RWPE1 (cell line): ENCODE measurements around the gene XRCC6.
A peak's percentile ranks its signal among the peaks of the same experiment; 100 is the strongest.
"Not testable (repeated sequence)": the region's sequence is repeated elsewhere in the genome, so short reads cannot be mapped to it uniquely, and the experiment has no call there.

Experiments
- CTCF ChIA-PET: fragments of 350-600 bp; sonication (Branson Sonifier 250); formaldehyde crosslinking; extraction: SDS; loops from one replicate; lab custom pipeline; 2021; lab: Yijun Ruan, JAX
- POLR2A ChIA-PET: fragments of 400-600 bp; formaldehyde crosslinking; extraction: SDS; loops from one replicate; lab custom pipeline; 2020; ENCODE audit warnings: antibody characterized with exemption; ENCODE audit not compliant: low non-redundant PET; lab: Yijun Ruan, JAX
- DNase-seq: peaks from one replicate; pipeline ENCODE4 v3.0.0; 2012; ENCODE audit warnings: low spot score
- H3K27ac ChIP-seq: fragments of 450-650 bp; 2 replicates; pipeline ENCODE4 v1.5.1; 2017
- CTCF ChIP-seq: fragments of 450-650 bp; conservative IDR thresholded peaks from 2 replicates; pipeline ENCODE4 v1.5.1; 2017; ENCODE audit warnings: low read depth, mild to moderate bottlenecking

Gene XRCC6

GRCh38 chr22:41612603-41613306 is 8.3 kb upstream of the XRCC6 start:
- ChIA-PET CTCF (interaction anchor here (0.5 kb wide), 1 partner anchor 161 kb away, joined by 3 read pairs; no protein-coding TSS in a partner anchor), POLR2A (no interaction called here)
- H3K27ac ChIP-seq = peak overlapping the region; percentile 44
- no peak for TF ChIP-seq CTCF
- no peak for DNase-seq

GRCh38 chr22:41613456-41613855 is 7.6 kb upstream of the XRCC6 start:
- ChIA-PET POLR2A (interaction anchor here (0.6 kb wide), 1 partner anchor 1206 kb away, joined by 7 read pairs; no protein-coding TSS in a partner anchor), CTCF (no interaction called here)
- H3K27ac ChIP-seq = no peak overlapping the region
- TF ChIP-seq CTCF = no peak
- no peak for DNase-seq

- no peak for DNase-seq
- POLR2A ChIA-PET = interaction anchor here (0.6 kb wide), 1 partner anchor 428 kb away, joined by 3 read pairs; no protein-coding TSS in a partner anchor
- TF ChIP-seq CTCF = no peak
- CTCF ChIA-PET = interaction anchor here (0.6 to 0.7 kb wide), 2 partner anchors 71 to 1181 kb away, joined by 3 read pairs; no protein-coding TSS in a partner anchor
- H3K27ac ChIP-seq = peak overlapping the region; percentile 90
Observed at GRCh38 chr22:41619979-41620588, 1.0 kb upstream of the XRCC6 start.

GRCh38 chr22:41620589-41621098 is 451 bp upstream of the XRCC6 start, which contains the start of gene DESI1:
TSS of gene DESI1 (minus strand) at chr22:41621043. CDS start at chr22:41620839, 204 bp downstream.
- no peak for TF ChIP-seq CTCF
- ChIA-PET CTCF (interaction anchor here (1.2 kb wide), 1 partner anchor 22 kb away, joined by 3 read pairs; no protein-coding TSS in a partner anchor), POLR2A (no interaction called here)
- DNase-seq = no peak
- H3K27ac ChIP-seq = peak within 1 kb of the TSS; percentile 90

- TF ChIP-seq CTCF = no peak
- CTCF ChIA-PET = no interaction called here
- POLR2A ChIA-PET = no interaction called here
- no peak for DNase-seq
- H3K27ac ChIP-seq = peak overlapping the region; percentile 90
Observed at GRCh38 chr22:41621911-41622179, 750 bp downstream of the XRCC6 start.

- no peak for DNase-seq
- ChIA-PET CTCF (no interaction called here), POLR2A (no interaction called here)
- TF ChIP-seq CTCF = no peak
- H3K27ac ChIP-seq = no peak overlapping the region
Observed at GRCh38 chr22:41625577-41625976, 4.5 kb downstream of the XRCC6 start.

GRCh38 chr22:41631115-41631514 is 10.0 kb downstream of the XRCC6 start:
- DNase-seq, POLR2A ChIA-PET, H3K27ac ChIP-seq, CTCF ChIA-PET: not testable (repeated sequence)

- POLR2A ChIA-PET, DNase-seq: not testable (repeated sequence)
- H3K27ac ChIP-seq = peak overlapping the region; percentile 36
- CTCF ChIA-PET = interaction anchor here (0.7 kb wide), 1 partner anchor 33 kb away, joined by 4 read pairs; no protein-coding TSS in a partner anchor
Observed at GRCh38 chr22:41631615-41632014, 10.5 kb downstream of the XRCC6 start.

- CTCF ChIA-PET, DNase-seq, POLR2A ChIA-PET: not testable (repeated sequence)
- H3K27ac ChIP-seq = peak overlapping the region; percentile 28; the same call in 1 of the 2 replicates
Observed at GRCh38 chr22:41634610-41635009, 13.5 kb downstream of the XRCC6 start.
